ENCODE measurements around the gene LRRN4CL.

DNA sequence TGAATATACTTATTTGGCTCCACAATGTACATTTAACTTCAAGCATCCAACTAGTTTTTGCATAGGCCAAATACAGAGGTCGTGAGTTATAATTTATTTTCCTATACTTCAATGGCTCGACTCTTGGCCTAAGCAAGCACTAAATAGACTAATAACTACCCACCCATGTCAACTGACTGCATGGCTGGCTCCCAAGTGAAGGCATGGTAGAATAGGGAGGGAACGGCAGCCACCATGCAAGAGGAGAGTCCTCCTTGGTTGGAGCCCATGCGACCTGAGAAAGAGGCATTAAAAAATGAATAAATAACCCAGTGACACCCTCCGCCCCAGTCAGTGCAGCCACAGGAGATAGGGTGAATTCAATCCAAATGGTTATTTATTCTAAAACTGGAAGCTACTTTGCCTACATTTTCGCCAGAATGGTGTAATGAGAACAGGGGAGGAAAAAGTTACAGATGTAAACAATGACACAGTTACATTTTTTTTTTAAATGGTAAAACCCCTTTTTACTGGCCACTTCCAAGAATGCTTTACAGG, 23.0 kb upstream of the LRRN4CL start:
- no peak for TF ChIP-seq TEAD4 (IDR thresholded peaks at IDR 0.05; ENCODE audit: low read length)
- TF ChIP-seq TEAD4 (CRISPR knock-in tag; IDR thresholded peaks at IDR 0.05; ENCODE audit: borderline replicate concordance), result no peak
- no peak for TF ChIP-seq SETDB1 (IDR thresholded peaks at IDR 0.05; ENCODE audit: low read length)
- no peak for TF ChIP-seq PHF8 (IDR thresholded peaks at IDR 0.05; ENCODE audit: borderline replicate concordance, low read length)
- no peak for TF ChIP-seq SP1 (CRISPR knock-in tag; IDR thresholded peaks at IDR 0.05)
- no peak for TF ChIP-seq RBM22 (IDR thresholded peaks at IDR 0.05; ENCODE audit: low read depth, low read length, poor library complexity, severe bottlenecking)
- TF ChIP-seq CBFA2T2 (conservative IDR thresholded peaks at IDR 0.05), result no peak
- no peak for TF ChIP-seq CEBPB (tag; IDR thresholded peaks at IDR 0.05)
- TF ChIP-seq, protein P1, sequence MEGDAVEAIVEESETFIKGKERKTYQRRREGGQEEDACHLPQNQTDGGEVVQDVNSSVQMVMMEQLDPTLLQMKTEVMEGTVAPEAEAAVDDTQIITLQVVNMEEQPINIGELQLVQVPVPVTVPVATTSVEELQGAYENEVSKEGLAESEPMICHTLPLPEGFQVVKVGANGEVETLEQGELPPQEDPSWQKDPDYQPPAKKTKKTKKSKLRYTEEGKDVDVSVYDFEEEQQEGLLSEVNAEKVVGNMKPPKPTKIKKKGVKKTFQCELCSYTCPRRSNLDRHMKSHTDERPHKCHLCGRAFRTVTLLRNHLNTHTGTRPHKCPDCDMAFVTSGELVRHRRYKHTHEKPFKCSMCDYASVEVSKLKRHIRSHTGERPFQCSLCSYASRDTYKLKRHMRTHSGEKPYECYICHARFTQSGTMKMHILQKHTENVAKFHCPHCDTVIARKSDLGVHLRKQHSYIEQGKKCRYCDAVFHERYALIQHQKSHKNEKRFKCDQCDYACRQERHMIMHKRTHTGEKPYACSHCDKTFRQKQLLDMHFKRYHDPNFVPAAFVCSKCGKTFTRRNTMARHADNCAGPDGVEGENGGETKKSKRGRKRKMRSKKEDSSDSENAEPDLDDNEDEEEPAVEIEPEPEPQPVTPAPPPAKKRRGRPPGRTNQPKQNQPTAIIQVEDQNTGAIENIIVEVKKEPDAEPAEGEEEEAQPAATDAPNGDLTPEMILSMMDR (IDR thresholded peaks at IDR 0.05 in 2 of 3, conservative IDR thresholded peaks at IDR 0.05 in 1 of 3; ENCODE audit: insufficient read depth in 2 of 3, low read depth in 1 of 3, low read length in 3 of 3), result no peak
- no peak for TF ChIP-seq ZNF311 (CRISPR knock-in tag; IDR thresholded peaks at IDR 0.05)
- TF ChIP-seq SMAD4 (CRISPR knock-in tag; conservative IDR thresholded peaks at IDR 0.05), result no peak

Measured in K562 (cell line).